Chondrocyte (in vitro differentiated cells): Measurements from ENCODE around the gene UPP2. TPM values are rescaled to one million over a fixed set of nuclear protein-coding genes. Genes with fewer than 3 reads are reported as not detected.
A peak's percentile ranks its signal among the peaks of the same experiment; 100 is the strongest.

Experiments used
- DNase-seq: peaks from one replicate; pipeline ENCODE4 v3.0.0; 2021; ENCODE audit warnings: mixed read lengths, low spot score
- H3K27ac Mint-ChIP-seq: one replicate; pipeline ENCODE4 v1.8.0; 2021; ENCODE audit warnings: mild to moderate bottlenecking, moderate library complexity, mixed read lengths; ENCODE audit not compliant: unreplicated experiment
- H3K27me3 Mint-ChIP-seq: 2 replicates; pipeline ENCODE4 v1.8.0; 2021; ENCODE audit warnings: low read depth, mixed read lengths
- H3K36me3 Mint-ChIP-seq: 2 replicates; pipeline ENCODE4 v1.8.0; 2021; ENCODE audit warnings: low read depth, mixed read lengths
- H3K4me1 Mint-ChIP-seq: 2 replicates; pipeline ENCODE4 v1.8.0; 2021; ENCODE audit warnings: low read depth, mild to moderate bottlenecking, mixed read lengths
- H3K4me3 Mint-ChIP-seq: one replicate; pipeline ENCODE4 v1.8.0; 2021; ENCODE audit warnings: mild to moderate bottlenecking, moderate library complexity, mixed read lengths; ENCODE audit not compliant: unreplicated experiment
- H3K9me3 Mint-ChIP-seq: 2 replicates; pipeline ENCODE4 v1.8.0; 2021; ENCODE audit warnings: low read depth, mixed read lengths
- CTCF ChIP-seq: fragments of 200-600 bp; sonication (generic); IDR thresholded peaks from 2 replicates; pipeline ENCODE4 v1.5.0; 2021; ENCODE audit warnings: antibody characterized with exemption, mild to moderate bottlenecking, moderate library complexity
- total RNA-seq: library from RNA; stranded (reverse); gene quantifications from 3 replicates; pipeline ENCODE4 v1.2.1, GENCODE V29; 2021

UPP2 gene
- total RNA-seq, 1 donor from 2014 or later: not detected

- no peaks in the 10 kb centered on the region for H3K27me3 Mint-ChIP-seq
- H3K36me3 Mint-ChIP-seq: no peaks in the 10 kb centered on the region
- no peak for TF ChIP-seq CTCF
- no peak overlapping the region for H3K27ac Mint-ChIP-seq
- H3K4me1 Mint-ChIP-seq: no peaks in the 10 kb centered on the region
- DNase-seq: no peak
- no peak overlapping the region for H3K4me3 Mint-ChIP-seq
- no peaks in the 10 kb centered on the region for H3K9me3 Mint-ChIP-seq
Observed at GRCh38 chr2:158174495-158174894, 72.8 kb downstream of the UPP2 start.

DNA sequence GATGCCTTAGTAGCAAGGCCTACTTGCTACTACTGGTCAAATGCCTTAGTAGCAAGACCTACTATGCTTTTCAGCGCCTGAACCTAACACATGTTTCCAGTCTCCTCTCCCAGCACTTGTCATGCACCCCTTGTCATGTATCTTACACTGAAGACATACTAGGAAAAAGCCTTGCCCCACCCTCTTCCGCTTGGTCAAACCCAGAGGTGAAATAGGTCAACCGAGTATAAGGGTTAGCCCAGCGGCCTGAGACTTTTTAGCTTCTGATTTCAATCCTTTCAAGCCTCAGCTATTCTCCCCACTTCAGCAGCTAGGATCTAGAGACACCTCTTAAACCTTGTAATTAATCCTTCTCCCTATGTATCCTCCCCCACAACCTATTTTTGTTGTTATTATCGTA is 73.3 kb downstream of the UPP2 start:
- Mint-ChIP-seq H3K9me3 (no peaks in the 10 kb centered on the region), H3K36me3 (no peaks in the 10 kb centered on the region), H3K27ac (no peak overlapping the region), H3K4me1 (peaks cover 2% of the 10 kb centered on the region), H3K27me3 (no peaks in the 10 kb centered on the region), H3K4me3 (no peak overlapping the region)
- TF ChIP-seq CTCF: no peak
- no peak for DNase-seq

DNA sequence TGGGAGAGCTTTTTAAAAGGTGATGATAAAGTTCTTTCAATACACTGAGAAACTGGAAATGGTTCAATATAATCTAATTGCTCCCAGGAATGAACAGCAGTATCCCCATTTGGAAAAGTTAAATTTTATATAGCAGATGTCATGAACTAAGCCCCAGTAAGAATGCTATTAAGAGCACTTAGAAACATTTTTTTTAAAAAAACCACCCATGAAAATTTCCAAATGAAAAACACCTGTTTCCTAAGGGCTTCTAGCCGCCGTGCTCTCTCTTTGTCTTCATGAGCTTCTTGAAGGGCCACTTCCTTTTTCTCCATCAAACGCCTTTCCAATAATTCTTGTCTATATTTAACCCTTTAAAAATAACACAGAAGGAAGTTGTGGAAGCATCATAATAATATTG is 77.0 kb downstream of the UPP2 start:
- Mint-ChIP-seq H3K36me3 (no peaks in the 10 kb centered on the region), H3K27ac (no peak overlapping the region), H3K4me3 (no peak overlapping the region), H3K9me3 (no peaks in the 10 kb centered on the region), H3K27me3 (no peaks in the 10 kb centered on the region), H3K4me1 (peaks cover 19% of the 10 kb centered on the region)
- TF ChIP-seq CTCF: no peak
- DNase-seq: no peak

- no peak for DNase-seq
- Mint-ChIP-seq H3K9me3 (no peaks in the 10 kb centered on the region), H3K27ac (no peak overlapping the region), H3K4me3 (no peak overlapping the region), H3K36me3 (no peaks in the 10 kb centered on the region), H3K27me3 (no peaks in the 10 kb centered on the region), H3K4me1 (peaks cover 25% of the 10 kb centered on the region)
- peak; percentile 87 for TF ChIP-seq CTCF
Observed at GRCh38 chr2:158179660-158180059, 78.0 kb downstream of the UPP2 start.

- TF ChIP-seq CTCF: no peak
- H3K9me3 Mint-ChIP-seq: no peaks in the 10 kb centered on the region
- no peaks in the 10 kb centered on the region for H3K27me3 Mint-ChIP-seq
- no peak overlapping the region for H3K27ac Mint-ChIP-seq
- no peaks in the 10 kb centered on the region for H3K36me3 Mint-ChIP-seq
- H3K4me1 Mint-ChIP-seq: peaks cover 35% of the 10 kb centered on the region
- no peak for DNase-seq
- H3K4me3 Mint-ChIP-seq: no peak overlapping the region
Observed at GRCh38 chr2:158181171-158181570, 79.5 kb downstream of the UPP2 start.
